NCI-H748 (cell line): Measurements from ENCODE around the gene RNF144B.
A peak's percentile ranks its signal among the peaks of the same experiment; 100 is the strongest.

ENCODE experiments used
- DNase-seq: peaks from one replicate; lab custom pipeline; 2025; ENCODE audit not compliant: unreplicated experiment; lab: John Stamatoyannopoulos, UW

Gene RNF144B

GRCh38 chr6:18507018-18507415 lies 119.9 kb downstream of the RNF144B start:
- peak; percentile 98 for DNase-seq

DNA sequence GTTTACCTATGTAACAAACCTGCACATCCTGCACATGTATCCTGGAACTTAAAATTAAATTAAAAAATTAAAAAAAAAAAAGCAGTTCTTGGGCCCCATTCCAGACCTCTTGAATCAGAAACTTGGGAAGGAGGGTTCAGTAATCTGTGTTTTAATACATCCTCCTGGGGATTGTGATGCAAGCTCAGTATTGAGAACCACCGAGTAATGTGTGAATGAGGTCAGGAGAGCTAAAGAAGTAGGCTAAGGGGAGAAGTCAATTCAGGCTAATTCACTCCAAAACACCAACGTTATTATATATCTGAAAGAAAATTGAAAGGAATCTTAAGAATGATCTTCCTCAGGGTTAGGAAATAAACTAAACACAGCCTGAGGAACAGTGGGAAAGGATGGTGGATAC lies 120.4 kb downstream of the RNF144B start:
- DNase-seq: no peak

- DNase-seq: no peak
Observed at GRCh38 chr6:18509871-18510643, 122.9 kb downstream of the RNF144B start.

- no peak for DNase-seq
Observed at GRCh38 chr6:18510644-18511033, 123.5 kb downstream of the RNF144B start.

DNA sequence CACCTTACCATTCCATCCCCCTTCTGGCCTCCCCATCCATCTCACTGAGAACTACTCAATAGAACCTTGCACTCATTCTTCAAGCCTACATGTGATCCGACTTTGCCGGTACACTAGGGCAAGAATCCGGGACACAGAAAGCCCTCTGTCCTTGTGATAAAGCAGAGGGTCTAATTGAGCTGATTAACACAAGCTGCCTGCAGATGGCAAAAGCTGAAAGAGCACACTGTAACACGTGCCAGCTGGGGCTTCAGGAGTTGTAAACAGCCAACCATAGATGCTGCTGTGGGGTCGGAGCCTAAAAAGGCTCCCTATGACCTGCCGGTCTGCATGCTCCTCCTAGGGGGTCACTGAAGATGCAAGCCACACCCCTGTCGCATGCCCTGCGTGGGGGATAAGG lies 124.1 kb downstream of the RNF144B start:
- no peak for DNase-seq

DNA sequence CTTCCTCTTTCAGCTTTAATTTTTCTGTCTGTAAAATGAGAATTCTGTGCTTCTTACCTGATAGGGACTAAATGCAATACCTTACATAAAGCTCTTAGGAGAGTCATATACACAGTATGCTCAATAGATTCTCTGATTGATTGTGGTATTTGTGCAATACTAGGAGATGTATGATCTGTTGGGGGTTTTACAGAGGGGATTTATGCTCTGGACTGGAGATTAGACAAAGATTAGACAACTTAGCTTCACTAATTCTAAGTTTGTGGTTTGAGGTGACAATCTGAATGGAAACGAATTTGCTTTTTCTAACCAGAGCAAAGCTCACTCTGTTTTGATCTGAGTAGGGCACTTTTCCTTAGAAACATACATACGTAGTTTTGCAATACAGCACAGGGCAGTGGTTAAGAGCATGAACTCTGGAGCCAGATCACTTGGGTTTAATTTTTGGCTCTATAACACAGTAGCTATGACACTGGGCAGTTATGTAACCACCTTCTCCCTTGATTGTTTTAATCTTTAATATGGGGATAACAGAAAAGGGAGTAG lies 126.2 kb downstream of the RNF144B start:
- DNase-seq: no peak

DNA sequence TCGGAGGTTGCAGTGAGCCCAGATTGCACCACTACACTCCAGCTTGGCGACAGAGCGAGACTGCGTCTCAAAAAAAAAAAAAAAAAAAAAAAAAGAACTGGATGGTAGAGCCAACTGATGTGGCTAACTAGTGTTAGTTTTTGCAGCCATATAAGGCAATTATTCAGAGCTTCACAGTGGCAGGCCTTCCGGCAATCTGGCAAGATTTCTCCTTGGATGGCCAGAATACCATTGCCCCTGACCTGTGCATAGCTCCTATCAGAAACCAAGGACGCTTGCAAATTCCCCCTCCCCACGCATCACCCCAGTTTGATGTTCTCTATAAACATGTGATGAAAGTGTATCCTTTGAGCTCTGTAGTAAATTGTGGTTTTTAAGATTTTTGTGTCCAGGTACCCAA lies 127.0 kb downstream of the RNF144B start:
- no peak for DNase-seq

- no peak for DNase-seq
Observed at GRCh38 chr6:18515767-18516166, 128.6 kb downstream of the RNF144B start.
